ENCODE data around the gene SCAI.

- TF ChIP-seq POLR2A (IDR thresholded peaks at IDR 0.05; ENCODE audit: low read depth, low read length) (no peak), POLR2AphosphoS5 (IDR thresholded peaks at IDR 0.05; ENCODE audit: low read depth, low read length) (no peak), TAF1 (IDR thresholded peaks at IDR 0.05; ENCODE audit: borderline replicate concordance, low read depth, low read length) (no peak)
Observed at GRCh38 chr9:124894035-124894740, 249.1 kb downstream of the SCAI start.

Data from GM12892 (cell line).